ENCODE data around the gene ENSA. TPM values are rescaled to one million over a fixed set of nuclear protein-coding genes. Genes with fewer than 3 reads are reported as not detected.

The ENSA gene
- total RNA-seq, 1 experiment from 2014 or later: 254 TPM

DNA sequence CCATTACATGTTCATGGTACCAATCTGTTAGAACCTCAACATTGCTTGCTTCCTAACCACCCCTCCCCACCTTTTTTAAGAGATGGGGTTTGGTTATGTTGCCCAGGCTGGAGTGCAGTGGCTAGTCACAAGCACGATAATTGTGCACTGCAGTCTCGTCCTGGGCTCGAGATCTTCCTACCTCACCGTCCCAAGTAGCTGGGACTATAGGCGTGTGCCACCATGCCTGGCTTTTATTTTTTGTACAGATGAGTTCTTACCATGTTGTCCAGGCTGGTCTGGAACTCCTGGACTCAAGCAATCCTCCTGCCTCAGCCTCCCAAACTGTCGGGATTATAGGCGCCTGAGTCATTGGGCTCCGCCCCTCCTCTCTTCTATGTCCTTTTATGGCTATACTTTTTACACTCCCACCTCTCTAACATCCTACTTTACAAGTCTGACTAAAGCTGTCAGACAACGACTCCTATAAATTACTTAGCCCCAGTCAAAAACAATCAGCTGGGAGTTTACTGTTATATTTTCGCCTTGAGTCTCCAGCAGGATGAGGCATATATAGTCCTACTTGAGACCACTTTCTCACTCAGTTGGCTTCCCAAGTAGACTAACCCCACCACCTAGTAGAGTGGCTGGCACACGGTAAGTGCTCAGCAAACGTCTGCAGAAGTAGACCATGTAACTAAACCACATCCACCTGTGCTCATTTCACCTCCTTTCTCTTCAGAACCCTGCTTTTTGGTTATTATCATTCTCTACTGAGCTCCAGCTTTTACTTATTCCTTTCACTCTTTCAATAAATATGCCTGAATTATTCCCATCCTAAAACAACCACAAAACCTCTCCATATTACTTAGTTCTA, 13.8 kb downstream of the ENSA start (continued):
- TF ChIP-seq, protein P1, sequence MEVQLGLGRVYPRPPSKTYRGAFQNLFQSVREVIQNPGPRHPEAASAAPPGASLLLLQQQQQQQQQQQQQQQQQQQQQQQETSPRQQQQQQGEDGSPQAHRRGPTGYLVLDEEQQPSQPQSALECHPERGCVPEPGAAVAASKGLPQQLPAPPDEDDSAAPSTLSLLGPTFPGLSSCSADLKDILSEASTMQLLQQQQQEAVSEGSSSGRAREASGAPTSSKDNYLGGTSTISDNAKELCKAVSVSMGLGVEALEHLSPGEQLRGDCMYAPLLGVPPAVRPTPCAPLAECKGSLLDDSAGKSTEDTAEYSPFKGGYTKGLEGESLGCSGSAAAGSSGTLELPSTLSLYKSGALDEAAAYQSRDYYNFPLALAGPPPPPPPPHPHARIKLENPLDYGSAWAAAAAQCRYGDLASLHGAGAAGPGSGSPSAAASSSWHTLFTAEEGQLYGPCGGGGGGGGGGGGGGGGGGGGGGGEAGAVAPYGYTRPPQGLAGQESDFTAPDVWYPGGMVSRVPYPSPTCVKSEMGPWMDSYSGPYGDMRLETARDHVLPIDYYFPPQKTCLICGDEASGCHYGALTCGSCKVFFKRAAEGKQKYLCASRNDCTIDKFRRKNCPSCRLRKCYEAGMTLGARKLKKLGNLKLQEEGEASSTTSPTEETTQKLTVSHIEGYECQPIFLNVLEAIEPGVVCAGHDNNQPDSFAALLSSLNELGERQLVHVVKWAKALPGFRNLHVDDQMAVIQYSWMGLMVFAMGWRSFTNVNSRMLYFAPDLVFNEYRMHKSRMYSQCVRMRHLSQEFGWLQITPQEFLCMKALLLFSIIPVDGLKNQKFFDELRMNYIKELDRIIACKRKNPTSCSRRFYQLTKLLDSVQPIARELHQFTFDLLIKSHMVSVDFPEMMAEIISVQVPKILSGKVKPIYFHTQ (CRISPR knock-in tag; IDR thresholded peaks at IDR 0.05): no peak
- TF ChIP-seq OVOL2 (CRISPR knock-in tag; IDR thresholded peaks at IDR 0.05; ENCODE audit: borderline replicate concordance): no peak
- TF ChIP-seq, protein P2, sequence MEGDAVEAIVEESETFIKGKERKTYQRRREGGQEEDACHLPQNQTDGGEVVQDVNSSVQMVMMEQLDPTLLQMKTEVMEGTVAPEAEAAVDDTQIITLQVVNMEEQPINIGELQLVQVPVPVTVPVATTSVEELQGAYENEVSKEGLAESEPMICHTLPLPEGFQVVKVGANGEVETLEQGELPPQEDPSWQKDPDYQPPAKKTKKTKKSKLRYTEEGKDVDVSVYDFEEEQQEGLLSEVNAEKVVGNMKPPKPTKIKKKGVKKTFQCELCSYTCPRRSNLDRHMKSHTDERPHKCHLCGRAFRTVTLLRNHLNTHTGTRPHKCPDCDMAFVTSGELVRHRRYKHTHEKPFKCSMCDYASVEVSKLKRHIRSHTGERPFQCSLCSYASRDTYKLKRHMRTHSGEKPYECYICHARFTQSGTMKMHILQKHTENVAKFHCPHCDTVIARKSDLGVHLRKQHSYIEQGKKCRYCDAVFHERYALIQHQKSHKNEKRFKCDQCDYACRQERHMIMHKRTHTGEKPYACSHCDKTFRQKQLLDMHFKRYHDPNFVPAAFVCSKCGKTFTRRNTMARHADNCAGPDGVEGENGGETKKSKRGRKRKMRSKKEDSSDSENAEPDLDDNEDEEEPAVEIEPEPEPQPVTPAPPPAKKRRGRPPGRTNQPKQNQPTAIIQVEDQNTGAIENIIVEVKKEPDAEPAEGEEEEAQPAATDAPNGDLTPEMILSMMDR (IDR thresholded peaks at IDR 0.05): no peak

DNA sequence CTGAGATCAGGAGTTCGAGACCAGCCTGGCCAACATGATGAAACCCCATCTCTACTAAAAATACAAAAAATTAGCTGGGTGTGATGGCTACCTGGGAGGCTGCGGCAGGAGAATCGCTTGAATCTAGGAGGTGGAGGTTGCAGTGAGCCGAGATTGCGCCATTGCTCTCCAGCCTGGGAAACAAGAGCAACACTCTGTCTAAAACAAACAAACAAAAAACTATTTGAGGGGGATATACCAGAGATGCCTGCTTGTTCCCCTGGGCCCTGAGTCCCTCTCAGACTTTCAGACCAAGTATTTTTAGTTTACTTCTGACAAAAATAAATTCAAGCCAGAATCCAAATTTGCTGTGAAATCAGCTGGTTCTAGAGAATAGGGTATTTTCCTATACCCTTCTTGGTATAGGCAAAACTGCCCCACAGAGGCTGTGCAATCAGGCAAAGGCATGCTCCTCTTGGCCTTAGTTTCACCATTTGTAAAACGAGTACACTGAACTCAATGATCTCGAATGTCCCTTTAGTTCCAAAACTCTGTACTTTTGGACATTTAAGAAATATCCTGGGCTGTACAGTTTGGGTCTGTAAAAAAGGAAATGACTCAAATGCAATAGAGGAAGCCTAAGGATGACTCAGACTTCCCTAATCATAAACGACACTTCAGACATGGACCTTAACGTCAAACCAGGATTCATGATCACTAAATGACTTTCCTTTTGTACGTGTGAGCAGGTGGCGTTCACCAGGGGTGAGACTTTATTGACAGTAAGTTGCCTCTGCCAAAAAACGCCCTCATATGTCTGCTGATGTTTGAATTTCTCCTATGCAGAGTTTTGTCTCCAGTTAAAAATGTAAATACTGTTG, 16.1 kb downstream of the ENSA start:
- Mint-ChIP-seq H3K9me3 (no peaks in the 10 kb centered on the region), H3K4me3 (no peak overlapping the region)

DNA sequence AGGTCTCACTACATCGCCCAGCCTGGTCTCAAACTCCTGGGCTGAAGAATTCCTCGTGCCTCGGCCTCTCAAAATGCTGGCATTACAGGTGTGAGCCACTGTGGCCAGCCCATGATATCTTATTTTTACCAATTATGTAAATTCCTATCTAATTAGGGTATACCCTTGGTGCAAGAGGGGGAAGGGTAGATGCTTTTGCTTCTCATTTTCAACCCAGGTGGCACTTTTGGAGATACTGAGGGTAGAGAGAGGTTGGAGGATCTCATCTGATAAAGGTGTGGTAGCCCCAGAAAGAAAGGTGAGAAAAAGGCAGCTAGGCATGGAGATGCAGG, 17.4 kb downstream of the ENSA start:
- POLR2A ChIA-PET: no interaction called here
- no peaks in the 10 kb centered on the region for H3K27me3 Mint-ChIP-seq (ENCODE audit: low read depth)

More for the DNA sequence above, 16.1 kb downstream of the ENSA start:
- Mint-ChIP-seq H3K36me3 (peaks cover 57% of the 10 kb centered on the region), H3K27ac (peak overlapping the region; percentile 53; the same call in 1 of the 2 replicates), H3K4me1 (peaks cover 21% of the 10 kb centered on the region), H3K27me3 (ENCODE audit: low read depth) (no peaks in the 10 kb centered on the region)
- DNase-seq (ENCODE audit: low spot score): no peak
- ATAC-seq: no peak
- TF ChIP-seq TEAD1 (CRISPR knock-in tag; IDR thresholded peaks at IDR 0.05) (no peak), HMGA2 (CRISPR knock-in tag; IDR thresholded peaks at IDR 0.05) (no peak), ZNF671 (CRISPR knock-in tag; IDR thresholded peaks at IDR 0.05) (no peak), PRRX2 (CRISPR knock-in tag; IDR thresholded peaks at IDR 0.05) (no peak), IRF2 (CRISPR knock-in tag; IDR thresholded peaks at IDR 0.05; ENCODE audit: borderline replicate concordance, low read depth) (no peak), RORB (CRISPR knock-in tag; IDR thresholded peaks at IDR 0.05) (no peak), ZNF317 (CRISPR knock-in tag; IDR thresholded peaks at IDR 0.05; ENCODE audit: borderline replicate concordance, low read depth) (no peak)
- TF ChIP-seq, protein P3, sequence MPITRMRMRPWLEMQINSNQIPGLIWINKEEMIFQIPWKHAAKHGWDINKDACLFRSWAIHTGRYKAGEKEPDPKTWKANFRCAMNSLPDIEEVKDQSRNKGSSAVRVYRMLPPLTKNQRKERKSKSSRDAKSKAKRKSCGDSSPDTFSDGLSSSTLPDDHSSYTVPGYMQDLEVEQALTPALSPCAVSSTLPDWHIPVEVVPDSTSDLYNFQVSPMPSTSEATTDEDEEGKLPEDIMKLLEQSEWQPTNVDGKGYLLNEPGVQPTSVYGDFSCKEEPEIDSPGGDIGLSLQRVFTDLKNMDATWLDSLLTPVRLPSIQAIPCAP (CRISPR knock-in tag; IDR thresholded peaks at IDR 0.05): no peak
- TF ChIP-seq, protein P4, sequence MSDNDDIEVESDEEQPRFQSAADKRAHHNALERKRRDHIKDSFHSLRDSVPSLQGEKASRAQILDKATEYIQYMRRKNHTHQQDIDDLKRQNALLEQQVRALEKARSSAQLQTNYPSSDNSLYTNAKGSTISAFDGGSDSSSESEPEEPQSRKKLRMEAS (CRISPR knock-in tag; IDR thresholded peaks at IDR 0.05): no peak
- TF ChIP-seq, protein P5, sequence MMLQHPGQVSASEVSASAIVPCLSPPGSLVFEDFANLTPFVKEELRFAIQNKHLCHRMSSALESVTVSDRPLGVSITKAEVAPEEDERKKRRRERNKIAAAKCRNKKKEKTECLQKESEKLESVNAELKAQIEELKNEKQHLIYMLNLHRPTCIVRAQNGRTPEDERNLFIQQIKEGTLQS (CRISPR knock-in tag; conservative IDR thresholded peaks at IDR 0.05): no peak
- TF ChIP-seq, protein P6, sequence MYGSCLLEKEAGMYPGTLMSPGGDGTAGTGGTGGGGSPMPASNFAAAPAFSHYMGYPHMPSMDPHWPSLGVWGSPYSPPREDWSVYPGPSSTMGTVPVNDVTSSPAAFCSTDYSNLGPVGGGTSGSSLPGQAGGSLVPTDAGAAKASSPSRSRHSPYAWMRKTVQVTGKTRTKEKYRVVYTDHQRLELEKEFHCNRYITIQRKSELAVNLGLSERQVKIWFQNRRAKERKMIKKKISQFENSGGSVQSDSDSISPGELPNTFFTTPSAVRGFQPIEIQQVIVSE (CRISPR knock-in tag; IDR thresholded peaks at IDR 0.05; ENCODE audit: borderline replicate concordance): no peak
- TF ChIP-seq, protein P7, sequence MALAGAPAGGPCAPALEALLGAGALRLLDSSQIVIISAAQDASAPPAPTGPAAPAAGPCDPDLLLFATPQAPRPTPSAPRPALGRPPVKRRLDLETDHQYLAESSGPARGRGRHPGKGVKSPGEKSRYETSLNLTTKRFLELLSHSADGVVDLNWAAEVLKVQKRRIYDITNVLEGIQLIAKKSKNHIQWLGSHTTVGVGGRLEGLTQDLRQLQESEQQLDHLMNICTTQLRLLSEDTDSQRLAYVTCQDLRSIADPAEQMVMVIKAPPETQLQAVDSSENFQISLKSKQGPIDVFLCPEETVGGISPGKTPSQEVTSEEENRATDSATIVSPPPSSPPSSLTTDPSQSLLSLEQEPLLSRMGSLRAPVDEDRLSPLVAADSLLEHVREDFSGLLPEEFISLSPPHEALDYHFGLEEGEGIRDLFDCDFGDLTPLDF (CRISPR knock-in tag; IDR thresholded peaks at IDR 0.05): no peak
- POLR2A ChIA-PET: interaction anchor here (0.9 kb wide), 1 partner anchor 16 kb away, joined by 4 read pairs; the partner anchor contains the start of gene ENSA
- CTCF ChIA-PET: no interaction called here

More for the DNA sequence above, 17.4 kb downstream of the ENSA start:
- peak overlapping the region; percentile 94 for H3K27ac Mint-ChIP-seq
- H3K4me3 Mint-ChIP-seq: no peak overlapping the region
- no peak for ATAC-seq
- CTCF ChIA-PET: no interaction called here
- no peaks in the 10 kb centered on the region for H3K9me3 Mint-ChIP-seq
- DNase-seq (ENCODE audit: low spot score): no peak
- peaks cover 51% of the 10 kb centered on the region for H3K36me3 Mint-ChIP-seq
- peaks cover 21% of the 10 kb centered on the region for H3K4me1 Mint-ChIP-seq
- no peak for TF ChIP-seq ZNF121 (CRISPR knock-in tag; IDR thresholded peaks at IDR 0.05)
- TF ChIP-seq, protein P8, sequence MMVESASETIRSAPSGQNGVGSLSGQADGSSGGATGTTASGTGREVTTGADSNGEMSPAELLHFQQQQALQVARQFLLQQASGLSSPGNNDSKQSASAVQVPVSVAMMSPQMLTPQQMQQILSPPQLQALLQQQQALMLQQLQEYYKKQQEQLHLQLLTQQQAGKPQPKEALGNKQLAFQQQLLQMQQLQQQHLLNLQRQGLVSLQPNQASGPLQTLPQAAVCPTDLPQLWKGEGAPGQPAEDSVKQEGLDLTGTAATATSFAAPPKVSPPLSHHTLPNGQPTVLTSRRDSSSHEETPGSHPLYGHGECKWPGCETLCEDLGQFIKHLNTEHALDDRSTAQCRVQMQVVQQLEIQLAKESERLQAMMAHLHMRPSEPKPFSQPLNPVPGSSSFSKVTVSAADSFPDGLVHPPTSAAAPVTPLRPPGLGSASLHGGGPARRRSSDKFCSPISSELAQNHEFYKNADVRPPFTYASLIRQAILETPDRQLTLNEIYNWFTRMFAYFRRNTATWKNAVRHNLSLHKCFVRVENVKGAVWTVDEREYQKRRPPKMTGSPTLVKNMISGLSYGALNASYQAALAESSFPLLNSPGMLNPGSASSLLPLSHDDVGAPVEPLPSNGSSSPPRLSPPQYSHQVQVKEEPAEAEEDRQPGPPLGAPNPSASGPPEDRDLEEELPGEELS (CRISPR knock-in tag; IDR thresholded peaks at IDR 0.05): no peak
- TF ChIP-seq FOXK1 (CRISPR knock-in tag; IDR thresholded peaks at IDR 0.05): no peak
- no peak for TF ChIP-seq NFATC4 (CRISPR knock-in tag; IDR thresholded peaks at IDR 0.05)
- TF ChIP-seq, protein P9, sequence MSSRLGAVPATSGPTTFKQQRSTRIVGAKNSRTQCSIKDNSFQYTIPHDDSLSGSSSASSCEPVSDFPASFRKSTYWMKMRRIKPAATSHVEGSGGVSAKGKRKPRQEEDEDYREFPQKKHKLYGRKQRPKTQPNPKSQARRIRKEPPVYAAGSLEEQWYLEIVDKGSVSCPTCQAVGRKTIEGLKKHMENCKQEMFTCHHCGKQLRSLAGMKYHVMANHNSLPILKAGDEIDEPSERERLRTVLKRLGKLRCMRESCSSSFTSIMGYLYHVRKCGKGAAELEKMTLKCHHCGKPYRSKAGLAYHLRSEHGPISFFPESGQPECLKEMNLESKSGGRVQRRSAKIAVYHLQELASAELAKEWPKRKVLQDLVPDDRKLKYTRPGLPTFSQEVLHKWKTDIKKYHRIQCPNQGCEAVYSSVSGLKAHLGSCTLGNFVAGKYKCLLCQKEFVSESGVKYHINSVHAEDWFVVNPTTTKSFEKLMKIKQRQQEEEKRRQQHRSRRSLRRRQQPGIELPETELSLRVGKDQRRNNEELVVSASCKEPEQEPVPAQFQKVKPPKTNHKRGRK (CRISPR knock-in tag; IDR thresholded peaks at IDR 0.05; ENCODE audit: borderline replicate concordance): no peak
- TF ChIP-seq MYBL2 (CRISPR knock-in tag; IDR thresholded peaks at IDR 0.05): no peak

All from WTC11 (cell line).